Stomach smooth muscle (tissue), 2 donors: ENCODE measurements around the gene C1orf210.

Experiments used
- H3K27ac ChIP-seq: one replicate; pipeline ENCODE4 v1.7.0; 2013; ENCODE audit warnings: mild to moderate bottlenecking, low read length, inconsistent platforms
- H3K27me3 ChIP-seq, 2 donors: one replicate each; pipeline ENCODE4 v1.7.0; 2013; ENCODE audit warnings: low read length in 2 of 2; ENCODE audit not compliant: insufficient read depth in 2 of 2, control insufficient read depth in 1 of 2
- H3K36me3 ChIP-seq, 2 donors: one replicate each; pipeline ENCODE4 v1.7.0; 2013; ENCODE audit warnings: low read length in 2 of 2; ENCODE audit not compliant: control insufficient read depth in 2 of 2, insufficient read depth in 2 of 2
- H3K4me1 ChIP-seq: one replicate; pipeline ENCODE4 v1.7.0; 2013; ENCODE audit warnings: low read length; ENCODE audit not compliant: control insufficient read depth, insufficient read depth
- H3K4me3 ChIP-seq, 2 donors: one replicate each; pipeline ENCODE4 v1.7.0; 2013; ENCODE audit warnings: low read length in 2 of 2
- H3K9ac ChIP-seq, 2 donors: one replicate each; pipeline ENCODE4 v1.7.0; 2013; ENCODE audit warnings: low read length in 2 of 2, mild to moderate bottlenecking in 1 of 2
- H3K9me3 ChIP-seq, 2 donors: one replicate each; pipeline ENCODE4 v1.7.0; 2013; ENCODE audit warnings: low read length in 2 of 2; ENCODE audit not compliant: control insufficient read depth in 2 of 2
- donor health status: healthy.
- donor health status: Pancreatic carcinoma.

The C1orf210 gene

GRCh38 chr1:43271186-43272118 is 13.9 kb downstream of the C1orf210 start:
- Histone ChIP-seq H3K27me3 (peaks cover 25 to 34% of the 10 kb centered on the region in 2 donors), H3K4me1 (peaks cover 4% of the 10 kb centered on the region), H3K9ac (no peak overlapping the region), H3K36me3 (no peaks in the 10 kb centered on the region), H3K4me3 (no peak overlapping the region), H3K9me3 (no peaks in the 10 kb centered on the region), H3K27ac (no peak overlapping the region)

- Histone ChIP-seq H3K36me3 (no peaks in the 10 kb centered on the region), H3K27me3 (peaks cover 25 to 34% of the 10 kb centered on the region in 2 donors), H3K9me3 (no peaks in the 10 kb centered on the region), H3K27ac (no peak overlapping the region), H3K9ac (no peak overlapping the region), H3K4me1 (peaks cover 4% of the 10 kb centered on the region), H3K4me3 (no peak overlapping the region)
Observed at GRCh38 chr1:43270421-43271095, 14.8 kb downstream of the C1orf210 start.

- peaks cover 4% of the 10 kb centered on the region for H3K4me1 ChIP-seq
- no peak within 1 kb of the TSS for H3K27ac ChIP-seq
- no peaks in the 10 kb centered on the region for H3K9me3 ChIP-seq
- H3K9ac ChIP-seq = no peak within 1 kb of the TSS
- H3K4me3 ChIP-seq = no peak within 1 kb of the TSS
- peaks cover 25 to 34% of the 10 kb centered on the region in 2 donors for H3K27me3 ChIP-seq
- no peaks in the 10 kb centered on the region for H3K36me3 ChIP-seq
Observed at GRCh38 chr1:43269627-43270375, 15.6 kb downstream of the C1orf210 start, which contains the start of gene TMEM125. Gene TMEM125 (plus strand): TSS chr1:43269983. CDS start chr1:43272723, 2,740 bp downstream.

- Histone ChIP-seq H3K9me3 (no peaks in the 10 kb centered on the region), H3K27ac (no peak overlapping the region), H3K27me3 (peaks cover 24 to 26% of the 10 kb centered on the region in 2 donors), H3K4me3 (no peak overlapping the region), H3K4me1 (peaks cover 4% of the 10 kb centered on the region), H3K36me3 (no peaks in the 10 kb centered on the region), H3K9ac (no peak overlapping the region)
Observed at GRCh38 chr1:43267818-43268425, 17.5 kb downstream of the C1orf210 start.

- no peaks in the 10 kb centered on the region for H3K9me3 ChIP-seq
- no peak overlapping the region for H3K4me3 ChIP-seq
- H3K9ac ChIP-seq = no peak overlapping the region
- H3K36me3 ChIP-seq = no peaks in the 10 kb centered on the region
- H3K27me3 ChIP-seq = peaks cover 21 to 26% of the 10 kb centered on the region in 2 donors
- H3K27ac ChIP-seq = no peak overlapping the region
- peaks cover 4% of the 10 kb centered on the region for H3K4me1 ChIP-seq
Observed at GRCh38 chr1:43267291-43267805, 18.0 kb downstream of the C1orf210 start.

GRCh38 chr1:43266881-43267280 is 18.5 kb downstream of the C1orf210 start:
- peaks cover 4% of the 10 kb centered on the region for H3K4me1 ChIP-seq
- H3K27ac ChIP-seq = no peak overlapping the region
- no peaks in the 10 kb centered on the region for H3K36me3 ChIP-seq
- no peak overlapping the region for H3K4me3 ChIP-seq
- H3K9ac ChIP-seq = no peak overlapping the region
- peaks cover 18 to 24% of the 10 kb centered on the region in 2 donors for H3K27me3 ChIP-seq
- H3K9me3 ChIP-seq = no peaks in the 10 kb centered on the region

- Histone ChIP-seq H3K9ac (no peak overlapping the region), H3K27ac (no peak overlapping the region), H3K27me3 (peaks cover 8 to 11% of the 10 kb centered on the region in 2 donors), H3K4me1 (no peaks in the 10 kb centered on the region), H3K36me3 (no peaks in the 10 kb centered on the region), H3K4me3 (no peak overlapping the region), H3K9me3 (no peaks in the 10 kb centered on the region)
Observed at GRCh38 chr1:43265431-43265830, 19.9 kb downstream of the C1orf210 start.

- Histone ChIP-seq H3K4me1 (no peaks in the 10 kb centered on the region), H3K9ac (no peak overlapping the region), H3K9me3 (no peaks in the 10 kb centered on the region), H3K27me3 (no peaks in the 10 kb centered on the region), H3K27ac (no peak overlapping the region), H3K4me3 (no peak overlapping the region), H3K36me3 (no peaks in the 10 kb centered on the region)
Observed at GRCh38 chr1:43258370-43258769, 27.0 kb downstream of the C1orf210 start.

- no peaks in the 10 kb centered on the region for H3K9me3 ChIP-seq
- no peaks in the 10 kb centered on the region for H3K4me1 ChIP-seq
- no peak overlapping the region for H3K27ac ChIP-seq
- no peaks in the 10 kb centered on the region for H3K36me3 ChIP-seq
- peaks cover 0 to 3% of the 10 kb centered on the region in 2 donors for H3K27me3 ChIP-seq
- no peak overlapping the region for H3K9ac ChIP-seq
- H3K4me3 ChIP-seq = no peak overlapping the region
Observed at GRCh38 chr1:43256675-43257570, 28.5 kb downstream of the C1orf210 start.
